ENCODE data around the gene ADAMTS17.

The ADAMTS17 gene

GRCh38 chr15:100169615-100170290 lies 172.0 kb downstream of the ADAMTS17 start:
- no peak for DNase-seq

GRCh38 chr15:100168787-100169186 lies 173.0 kb downstream of the ADAMTS17 start:
- DNase-seq = no peak

DNA sequence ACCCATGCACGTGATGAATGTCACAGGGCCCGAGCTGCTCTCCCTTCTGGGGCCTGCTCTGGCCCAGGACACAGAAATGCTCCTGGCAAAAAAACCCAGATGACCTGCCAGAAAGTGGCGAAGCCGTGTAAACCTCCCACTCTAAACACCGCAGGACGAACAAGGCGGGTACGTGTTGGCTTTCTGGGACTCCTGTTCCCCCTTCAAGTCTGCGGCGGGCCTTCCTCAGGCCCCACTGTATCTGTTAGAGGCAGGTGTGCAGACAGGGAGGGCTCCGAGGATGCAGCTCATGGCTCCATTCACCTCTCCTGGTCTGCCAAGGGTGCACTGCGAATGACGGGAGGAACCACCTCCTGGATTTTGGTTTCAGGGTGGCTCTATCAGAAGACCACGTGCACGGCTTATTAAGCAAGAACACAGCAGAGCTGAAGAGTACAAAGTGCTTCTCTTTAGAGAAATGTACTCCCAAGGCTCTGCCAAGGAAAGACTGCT lies 173.8 kb downstream of the ADAMTS17 start:
- no peak for DNase-seq

GRCh38 chr15:100166313-100166712 lies 175.5 kb downstream of the ADAMTS17 start:
- DNase-seq = no peak

DNA sequence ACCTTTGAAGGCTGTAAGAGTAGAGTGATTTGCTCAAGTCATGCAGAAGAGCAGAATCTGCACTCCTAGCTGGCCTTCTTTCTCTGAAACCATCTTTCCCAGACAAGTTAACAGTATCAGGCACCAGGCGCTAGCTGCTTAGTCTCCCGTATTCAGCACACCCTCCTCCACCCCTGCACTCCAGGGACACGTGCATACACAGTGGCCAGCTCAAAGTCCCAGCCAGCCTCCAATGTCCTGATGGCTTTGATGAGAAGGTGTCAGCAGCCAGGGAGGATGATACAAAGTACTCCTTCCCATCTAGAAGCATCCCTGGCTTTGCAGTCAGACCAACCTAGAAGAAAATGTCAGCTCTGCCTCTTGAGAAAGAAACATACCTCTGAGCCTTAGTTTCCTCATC lies 177.8 kb downstream of the ADAMTS17 start:
- no peak for DNase-seq

DNA sequence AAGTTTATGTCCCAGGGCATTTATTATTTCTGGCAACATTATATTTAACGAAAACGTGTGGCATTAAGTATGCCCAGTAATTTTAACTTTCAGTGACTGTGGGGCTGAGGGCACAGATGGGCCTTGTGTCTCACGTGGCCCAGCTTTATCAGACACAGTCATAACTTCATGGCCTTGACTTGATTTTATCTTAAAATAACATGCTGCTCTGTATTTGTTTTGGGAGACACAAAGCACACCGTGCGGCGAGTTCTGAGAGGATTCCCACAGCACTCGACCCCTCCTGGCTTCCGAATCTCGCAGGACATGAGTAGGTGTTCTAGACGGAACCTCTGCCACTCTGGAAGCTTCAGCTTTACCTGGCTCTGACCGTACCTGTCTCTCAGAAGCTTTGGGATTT lies 180.8 kb downstream of the ADAMTS17 start:
- no peak for DNase-seq

DNA sequence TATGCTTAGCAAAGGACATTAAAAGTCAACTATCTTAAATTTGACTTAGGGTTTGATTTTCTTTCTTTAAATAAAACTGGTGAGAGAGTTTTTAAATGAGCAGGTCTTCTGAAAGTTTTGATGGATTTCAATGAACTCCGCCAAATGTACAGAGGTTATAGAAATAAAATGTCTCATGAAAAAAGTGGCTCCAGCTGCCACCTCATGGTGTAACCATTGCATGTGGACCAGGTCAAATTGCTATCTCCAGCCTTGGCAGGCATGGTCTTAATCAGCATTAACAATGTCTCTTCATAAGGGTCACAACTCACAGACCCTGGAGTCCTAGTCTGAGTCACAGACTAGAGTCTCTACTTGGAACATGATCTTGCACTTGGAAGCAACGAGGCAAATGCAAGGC lies 182.3 kb downstream of the ADAMTS17 start:
- peak; percentile 4 for DNase-seq

GRCh38 chr15:100158356-100158755 lies 183.4 kb downstream of the ADAMTS17 start:
- DNase-seq = no peak

DNA sequence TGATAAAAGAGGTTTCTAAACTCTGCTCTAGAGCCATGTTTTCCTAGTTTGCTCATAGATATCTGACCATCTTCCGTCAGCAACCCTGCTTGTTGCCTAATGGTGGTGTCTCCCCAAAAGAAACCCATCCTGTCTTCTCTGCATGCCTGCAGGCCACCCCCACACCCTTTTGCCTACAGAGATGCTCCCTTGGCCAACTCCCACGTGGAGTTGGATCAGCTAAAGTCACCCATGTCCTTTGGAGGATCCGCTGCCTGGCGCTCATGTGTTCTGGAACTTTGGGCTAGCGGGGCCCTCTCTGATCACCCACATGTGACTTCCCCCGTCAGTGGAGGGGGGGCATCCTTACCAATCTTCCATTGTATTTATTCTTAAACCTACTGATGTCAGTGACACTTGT lies 185.6 kb downstream of the ADAMTS17 start:
- no peak for DNase-seq

DNA sequence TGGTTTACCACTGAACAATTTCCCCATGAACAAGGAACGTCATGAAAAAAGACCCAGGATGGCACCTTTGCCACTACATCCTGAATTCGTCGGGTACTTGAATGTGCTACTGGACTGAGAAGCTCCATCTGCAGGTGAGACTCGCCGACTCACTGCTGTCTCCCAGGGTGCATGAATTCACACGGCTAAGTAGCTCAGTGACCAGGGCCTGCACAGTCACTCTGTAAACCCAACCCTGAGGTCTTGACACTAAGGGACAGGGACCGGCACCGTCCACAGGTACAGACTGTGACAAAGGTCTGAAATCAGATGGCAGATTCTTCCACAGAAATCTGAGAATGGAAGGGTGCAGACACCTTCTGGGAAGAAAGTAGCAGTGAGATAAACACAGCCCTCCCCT lies 187.4 kb downstream of the ADAMTS17 start:
- no peak for DNase-seq

- no peak for DNase-seq
Observed at GRCh38 chr15:100152463-100152862, 189.3 kb downstream of the ADAMTS17 start.

DNA sequence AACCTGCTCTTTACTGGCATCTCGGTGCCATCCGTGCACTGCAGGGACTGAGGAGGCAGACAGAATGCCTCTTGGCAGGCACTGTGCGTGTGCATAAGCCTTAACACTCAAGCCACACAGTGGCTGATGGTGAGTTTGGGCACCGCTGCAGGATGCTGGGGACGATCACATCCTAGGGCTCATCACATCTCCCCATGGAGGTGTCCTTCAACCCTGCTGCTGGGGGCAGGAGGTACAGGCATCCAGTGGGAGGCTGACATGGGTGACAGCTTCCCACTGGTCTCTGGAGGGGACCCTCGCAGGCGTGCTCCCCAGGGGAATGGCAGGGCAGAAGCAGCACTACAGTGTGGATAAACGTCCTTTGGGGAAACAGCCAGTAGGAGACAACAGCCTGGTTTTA lies 190.9 kb downstream of the ADAMTS17 start:
- DNase-seq = no peak

- no peak for DNase-seq
Observed at GRCh38 chr15:100147828-100148227, 193.9 kb downstream of the ADAMTS17 start.

DNA sequence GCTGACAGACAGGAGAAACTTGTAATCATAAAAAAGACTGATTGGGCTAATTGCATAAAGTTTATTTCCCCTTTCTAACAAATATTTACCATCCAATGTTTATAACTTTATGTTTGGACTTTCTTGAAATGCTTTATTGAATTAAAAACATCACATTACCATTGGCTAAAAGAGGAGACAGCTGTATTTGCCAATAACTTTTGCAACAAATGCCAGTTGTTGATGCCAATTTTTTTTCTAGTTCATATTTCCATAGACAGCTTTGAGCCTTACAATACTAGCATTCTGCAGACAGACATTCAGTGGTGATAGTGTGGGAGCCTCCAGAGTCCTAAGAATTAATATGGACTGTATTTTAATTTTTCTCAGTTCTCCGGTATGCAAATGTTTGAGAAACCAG lies 198.4 kb downstream of the ADAMTS17 start:
- DNase-seq = no peak

DNA sequence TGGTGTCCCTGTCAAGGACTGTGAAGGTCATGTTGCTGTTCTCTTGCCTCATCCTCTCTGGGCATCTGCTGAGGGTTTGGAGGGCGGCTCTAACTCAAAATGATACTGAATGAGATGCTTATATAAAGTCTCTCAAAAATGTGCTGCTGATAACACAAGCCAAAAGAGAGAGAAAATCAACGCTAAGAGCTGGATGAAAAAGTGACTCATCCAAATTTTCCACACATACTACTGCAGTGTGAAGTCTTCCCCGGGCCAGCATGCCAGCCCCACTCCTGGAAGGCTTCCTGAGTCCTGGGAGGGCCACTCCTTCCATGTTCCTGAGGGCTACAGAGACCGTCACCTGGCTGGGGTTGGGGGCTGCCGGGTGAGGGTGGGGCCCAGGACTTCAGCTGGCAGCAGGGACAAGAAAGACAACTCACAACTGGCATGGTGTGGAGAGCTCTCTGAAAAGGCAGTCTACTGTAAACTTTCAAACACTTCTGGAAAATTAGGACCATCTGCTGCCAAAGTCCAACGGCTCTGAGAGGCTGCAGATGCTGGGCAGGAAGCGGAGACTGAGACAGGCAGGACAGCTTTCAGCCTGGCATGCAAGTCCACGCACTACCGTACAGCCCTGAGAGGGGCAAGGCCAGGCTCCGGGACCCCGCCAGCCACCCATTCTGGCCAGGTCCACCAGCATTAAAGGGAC lies 200.3 kb downstream of the ADAMTS17 start:
- DNase-seq = peak; percentile 18

GRCh38 chr15:100140527-100141308 lies 201.1 kb downstream of the ADAMTS17 start:
- DNase-seq = no peak

DNA sequence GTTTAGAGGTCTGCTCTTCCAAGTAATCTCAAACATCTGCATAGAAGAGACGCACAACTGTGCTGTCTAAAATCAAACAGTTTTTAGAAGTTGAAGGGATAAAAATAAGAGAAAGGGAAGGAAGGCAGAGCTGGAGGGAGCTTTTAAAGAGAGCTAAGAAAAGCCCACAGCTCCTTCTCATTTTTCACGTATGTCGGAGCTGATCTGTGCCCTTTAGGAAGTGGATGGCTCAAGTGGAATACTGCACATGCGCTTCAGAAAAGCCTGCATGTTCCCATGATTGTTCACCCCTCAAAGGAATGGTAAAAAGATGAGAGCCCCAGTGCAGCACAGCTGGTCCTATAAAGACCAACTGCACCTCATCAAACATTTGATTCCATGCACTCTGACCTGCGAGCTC lies 207.2 kb downstream of the ADAMTS17 start:
- DNase-seq = no peak

- no peak for DNase-seq
Observed at GRCh38 chr15:100134089-100134583, 207.6 kb downstream of the ADAMTS17 start.

DNA sequence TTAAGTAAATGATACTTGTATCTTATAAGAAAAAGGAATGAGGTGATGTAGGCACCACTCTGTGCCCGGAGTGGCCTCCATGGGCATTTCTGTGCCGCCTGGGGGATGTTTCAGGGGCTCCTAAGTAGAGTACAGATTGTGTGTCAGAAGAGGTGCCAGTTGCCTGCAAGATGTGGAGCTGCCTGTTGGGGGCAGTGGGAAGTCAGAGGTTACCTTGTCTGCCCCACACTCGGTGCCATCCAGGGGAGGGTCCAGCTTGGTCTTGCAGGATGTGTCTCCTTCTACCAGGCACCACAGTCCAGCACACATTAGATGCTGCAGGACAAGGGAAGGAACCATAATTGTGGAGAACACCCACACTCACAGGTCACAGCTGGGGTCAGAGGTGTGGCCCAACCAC lies 208.8 kb downstream of the ADAMTS17 start:
- no peak for DNase-seq

DNA sequence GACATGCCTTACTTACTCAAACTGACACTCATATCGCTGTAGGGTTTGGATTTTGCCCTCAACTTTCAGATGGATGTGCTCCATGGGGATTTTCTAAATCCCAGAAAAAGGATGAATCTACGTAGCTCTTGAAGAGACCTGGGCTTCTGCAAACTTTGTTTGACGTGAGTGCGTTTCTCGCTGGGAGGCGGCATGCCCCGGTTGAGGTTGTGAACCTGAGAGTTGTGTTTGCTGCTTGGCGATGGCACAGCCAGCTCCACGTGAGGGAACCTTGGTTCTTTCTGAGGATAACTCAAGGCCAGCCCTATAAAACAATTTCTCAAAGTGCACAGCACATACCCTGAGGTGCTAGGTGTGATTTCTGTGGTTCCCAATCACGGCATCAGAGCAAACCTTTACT lies 209.5 kb downstream of the ADAMTS17 start:
- DNase-seq = no peak

DNA sequence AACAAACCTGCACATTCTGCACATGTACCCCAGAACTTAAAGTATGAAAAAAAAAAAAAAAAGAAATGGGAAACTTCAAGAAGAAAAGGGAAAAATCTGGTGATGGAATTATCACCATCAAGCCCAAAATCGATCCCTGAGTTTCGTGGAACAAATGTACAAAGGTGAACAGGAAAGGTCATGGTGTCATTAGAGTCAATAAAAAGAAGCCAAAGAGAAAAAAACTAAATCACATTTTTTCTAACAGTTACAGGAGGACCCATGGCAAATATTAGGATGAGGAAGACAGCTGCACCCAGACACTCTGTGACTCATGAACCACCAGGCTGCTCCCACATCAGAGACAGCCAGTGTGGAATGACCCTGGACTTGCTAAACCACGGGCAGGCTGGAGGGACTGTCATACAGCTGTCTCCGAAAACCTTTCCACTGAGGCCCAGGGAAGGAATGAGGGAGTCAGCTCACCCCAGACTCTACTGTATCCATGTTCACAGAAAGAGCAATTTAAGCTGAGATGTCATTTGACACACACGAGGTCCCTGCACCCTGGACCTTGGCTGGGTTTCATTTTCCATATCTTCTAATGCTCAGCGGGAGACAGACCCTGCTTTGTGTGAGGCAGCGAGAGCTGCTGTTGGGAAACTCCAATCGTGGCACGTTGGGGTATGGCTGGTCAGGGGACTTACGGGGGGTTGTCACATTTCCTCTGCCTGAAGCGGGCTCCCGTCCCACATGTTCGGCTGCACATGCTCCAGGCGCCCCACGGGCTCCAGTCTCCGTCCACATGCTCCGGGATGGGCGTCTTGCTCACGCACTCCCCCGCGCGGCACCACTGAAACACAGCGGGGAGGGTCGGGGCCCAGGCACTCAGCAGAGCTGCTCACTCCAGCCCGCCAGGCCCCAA lies 210.2 kb downstream of the ADAMTS17 start:
- DNase-seq = peak; percentile 55

- no peak for DNase-seq
Observed at GRCh38 chr15:100129677-100130076, 212.1 kb downstream of the ADAMTS17 start.

All from fibroblast of skin of scalp (primary cell).